Prostate gland (tissue), 2 donors: Measurements from ENCODE around the gene PRTG. TPM values are rescaled to one million over a fixed set of nuclear protein-coding genes. Genes with fewer than 3 reads are reported as not detected.

Experiments
- DNase-seq: peaks from one replicate; pipeline ENCODE4 v3.0.0-alpha.2; 2019; ENCODE audit warnings: low spot score
- H3K27ac ChIP-seq, 2 donors: fragments of 200-600 bp; sonication (generic); 2 replicates each; pipeline ENCODE4 v1.5.1; 2017 to 2019
- H3K27me3 ChIP-seq: fragments of 200-600 bp; sonication (generic); replicated peaks from 2 replicates; pipeline ENCODE4 v1.5.1; 2019; ENCODE audit not compliant: insufficient read depth
- H3K36me3 ChIP-seq, 2 donors: fragments of 200-600 bp; sonication (generic); 1 replicate in 1 of 2; 2 replicates in 1 of 2; pipeline versions ENCODE4 v1.5.1 to v1.8.1; 2017 to 2019
- H3K4me1 ChIP-seq: fragments of 200-600 bp; sonication (generic); replicated peaks from 2 replicates; pipeline ENCODE4 v1.5.1; 2019
- H3K4me3 ChIP-seq, 2 donors: fragments of 200-600 bp; sonication (generic); 2 replicates each; pipeline ENCODE4 v1.5.1; 2017 to 2019
- H3K9me3 ChIP-seq: fragments of 200-600 bp; sonication (generic); 2 replicates; pipeline ENCODE4 v1.5.1; 2017
- CTCF ChIP-seq, 4 experiments: fragments of 200-600 bp in 2 of 4; fragments of 450-650 bp in 2 of 4; sonication (generic) in 2 of 4; IDR thresholded peaks; 1 replicate in 3 of 4; 2 replicates in 1 of 4; pipeline ENCODE4 v1.5.1; 2016 to 2019; ENCODE audit warnings: antibody characterized with exemption in 4 of 4, mild to moderate bottlenecking in 2 of 4, moderate library complexity in 2 of 4
- POLR2A ChIP-seq: fragments of 450-650 bp; IDR thresholded peaks from one replicate; pipeline ENCODE4 v1.6.1; 2016; ENCODE audit warnings: antibody characterized with exemption, mild to moderate bottlenecking
- POLR2AphosphoS5 ChIP-seq: sonication (generic); formaldehyde crosslinking; IDR thresholded peaks from one replicate; pipeline ENCODE4 v1.6.1; 2017; ENCODE audit warnings: antibody characterized with exemption
- WGBS: methylation state at CpG from one replicate; pipeline ENCODE4 v1.1.5; 2018; 5-methylcytosine and 5-hydroxymethylcytosine counted together
- intact Hi-C: fragments of 100-400 bp; cut with DNase I; formaldehyde crosslinking; loops from one replicate; pipeline ENCODE4 v1.14.2; 2022
- total RNA-seq, 2 donors: library from RNA; depleted of rRNA; stranded (reverse); fragments of >200 nt; gene quantifications; one replicate each; pipeline ENCODE4 v1.1.0, GENCODE V29; 2016

Gene PRTG
- total RNA-seq, 2 donors from 2014 or later = 6.1 to 9.4 TPM

GRCh38 chr15:55750706-55751105 is 7.8 kb upstream of the PRTG start:
- TF ChIP-seq CTCF (IDR thresholded peaks at IDR 0.05) = no peak
- no peak for TF ChIP-seq POLR2A
- no peak for DNase-seq
- intact Hi-C loops = no loop called here

GRCh38 chr15:55743729-55744655 is 1.0 kb upstream of the PRTG start:
- intact Hi-C loops = no loop called here
- no peaks in the 10 kb centered on the region for H3K9me3 ChIP-seq
- peak overlapping the region in 1 of 2 donors; percentile 49 for H3K27ac ChIP-seq
- 40% methylated on average over 21 of the region's 21 CpGs for WGBS
- DNase-seq = no peak
- H3K4me1 ChIP-seq = no peaks in the 10 kb centered on the region
- no peaks in the 10 kb centered on the region for H3K36me3 ChIP-seq
- H3K27me3 ChIP-seq = peaks cover under 1% of the 10 kb centered on the region
- peak overlapping the region; percentile 48 to 51 for H3K4me3 ChIP-seq
- TF ChIP-seq POLR2AphosphoS5 (no peak), POLR2A (no peak), CTCF (IDR thresholded peaks at IDR 0.05) (no peak)

More at GRCh38 chr15:55750706-55751105, 7.8 kb upstream of the PRTG start:
- Histone ChIP-seq H3K9me3 (no peaks in the 10 kb centered on the region), H3K4me1 (no peaks in the 10 kb centered on the region), H3K36me3 (no peaks in the 10 kb centered on the region), H3K27me3 (no peaks in the 10 kb centered on the region), H3K4me3 (no peak overlapping the region), H3K27ac (no peak overlapping the region)
- 91% methylated on average over 2 of the region's 2 CpGs for WGBS

DNA sequence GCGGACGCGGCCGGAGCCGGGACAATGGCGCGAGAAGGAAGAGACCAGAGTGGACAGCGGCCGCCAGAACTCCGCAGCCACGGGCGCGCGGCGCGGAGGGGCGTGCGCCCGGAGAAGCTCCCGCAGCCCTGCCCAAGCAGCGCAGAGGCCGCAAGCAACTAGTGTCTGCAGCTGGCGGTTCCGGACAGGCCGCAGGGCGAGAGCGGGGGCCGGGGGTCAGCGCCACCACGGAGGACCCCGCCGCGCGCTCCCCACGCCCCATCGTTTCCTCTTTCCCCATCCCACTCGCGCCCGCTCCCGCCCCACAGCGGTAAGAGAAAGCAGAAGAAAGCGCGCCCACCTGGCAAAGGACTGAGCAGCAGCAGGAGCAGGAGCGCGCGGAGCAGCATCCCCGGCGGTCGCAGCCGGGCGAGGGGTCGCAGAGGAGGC is 440 bp downstream of the PRTG start:
- H3K27ac ChIP-seq = peak overlapping the region in 1 of 2 donors; percentile 49
- no peaks in the 10 kb centered on the region for H3K36me3 ChIP-seq
- no peaks in the 10 kb centered on the region for H3K9me3 ChIP-seq
- peak overlapping the region; percentile 48 to 51 for H3K4me3 ChIP-seq
- DNase-seq = no peak
- under 1% methylated on average over 52 of the region's 52 CpGs for WGBS
- H3K4me1 ChIP-seq = no peaks in the 10 kb centered on the region
- peaks cover 3% of the 10 kb centered on the region for H3K27me3 ChIP-seq
- intact Hi-C loops = no loop called here
- TF ChIP-seq POLR2AphosphoS5 = no peak
- no peak for TF ChIP-seq POLR2A
- no peak for TF ChIP-seq CTCF (IDR thresholded peaks at IDR 0.05)

DNA sequence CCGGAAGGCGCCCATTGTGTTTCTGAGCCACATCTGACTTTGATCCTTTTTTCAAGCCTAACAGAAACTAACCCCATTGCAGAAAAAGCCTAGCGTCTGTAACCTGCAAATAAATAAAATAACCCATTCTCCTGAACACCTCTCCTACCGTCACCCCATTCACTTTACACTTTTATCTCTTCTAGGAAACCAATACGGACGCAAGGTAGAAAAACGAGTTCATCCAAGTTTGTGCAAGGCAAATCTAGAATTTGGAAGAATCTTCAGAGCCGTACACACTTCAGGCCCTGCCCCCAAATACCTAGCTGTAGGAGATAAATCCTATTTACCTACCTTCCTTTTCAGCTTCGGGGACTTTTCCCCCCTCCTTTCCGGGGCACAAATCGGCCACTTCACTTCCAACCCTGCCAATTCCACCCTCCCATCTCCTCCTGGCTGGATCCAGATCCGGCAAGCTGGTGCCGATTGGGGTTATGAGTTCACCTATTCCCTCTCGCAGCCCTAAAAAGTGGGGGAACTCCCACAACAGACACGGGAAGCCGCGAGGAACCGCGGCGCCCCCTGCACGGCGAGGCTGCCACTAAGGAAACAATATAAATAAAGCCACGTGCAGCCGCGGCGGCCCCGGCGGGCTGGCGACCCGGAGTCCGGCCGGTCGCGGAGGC is 987 bp downstream of the PRTG start:
- peaks cover 3% of the 10 kb centered on the region for H3K27me3 ChIP-seq
- WGBS = 2% methylated on average over 34 of the region's 34 CpGs
- intact Hi-C loops = no loop called here
- H3K9me3 ChIP-seq = no peaks in the 10 kb centered on the region
- DNase-seq = no peak
- TF ChIP-seq POLR2A (no peak), CTCF (IDR thresholded peaks at IDR 0.05) (no peak), POLR2AphosphoS5 (no peak)
- peak overlapping the region; percentile 48 to 51 for H3K4me3 ChIP-seq
- H3K4me1 ChIP-seq = no peaks in the 10 kb centered on the region
- no peaks in the 10 kb centered on the region for H3K36me3 ChIP-seq
- no peak overlapping the region for H3K27ac ChIP-seq
